ENCODE results near the gene CCHCR1. TPM values are rescaled to one million over a fixed set of nuclear protein-coding genes. Genes with fewer than 3 reads are reported as not detected.

The CCHCR1 gene

Small RNAs within 50 kb of the gene (small RNA-seq; reads per million reads assigned to genes)
- gene POLR2LP1 (ENCODE audit: low read depth): not detected

All from mesenchymal stem cell (in vitro differentiated cells and primary cell).